ENCODE measurements around the gene DST.
"Not testable (repeated sequence)": the region's sequence is repeated elsewhere in the genome, so short reads cannot be mapped to it uniquely, and the experiment has no call there.

DST gene

DNA sequence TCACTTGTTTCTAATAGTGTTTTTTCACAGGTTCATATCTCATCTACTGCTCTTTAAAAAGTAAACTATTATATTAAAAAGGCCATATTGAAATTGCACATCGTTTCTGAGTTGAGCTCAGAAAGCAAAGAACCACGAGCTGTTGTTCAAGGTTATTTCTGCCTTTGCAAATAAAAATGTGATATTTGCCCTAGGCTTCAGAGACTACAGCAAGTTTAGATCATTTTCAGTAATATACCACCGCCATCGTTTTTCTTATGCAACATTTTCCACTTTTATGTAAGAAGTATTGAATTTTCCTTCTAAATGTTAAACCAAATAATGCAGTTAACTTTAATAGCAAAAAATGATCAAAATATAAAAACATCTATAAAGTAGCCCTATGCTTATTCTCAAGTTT is 71.1 kb downstream of the DST start:
- no peak for DNase-seq (ENCODE audit: low spot score)

GRCh38 chr6:56570413-56571359 is 72.0 kb downstream of the DST start:
- DNase-seq (ENCODE audit: low spot score): peak; percentile 33

DNA sequence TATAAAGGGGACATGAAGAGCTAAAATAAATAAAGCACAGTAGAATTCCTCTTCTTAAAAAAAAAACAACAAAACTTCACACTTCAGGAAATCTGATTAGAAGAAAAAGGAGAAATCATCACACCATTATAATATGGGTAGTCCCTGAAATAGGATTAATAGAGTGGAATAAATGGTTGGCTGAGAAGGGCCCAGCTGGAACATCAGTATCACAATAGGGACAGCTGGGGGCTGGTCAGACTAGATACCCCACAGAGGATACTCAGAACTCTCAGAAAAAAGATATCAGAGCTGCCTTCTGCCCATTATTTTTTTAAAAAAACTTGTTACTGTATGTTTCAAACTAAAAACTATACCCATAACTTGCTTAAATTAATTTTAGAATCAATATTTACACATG is 75.2 kb downstream of the DST start:
- DNase-seq (ENCODE audit: low spot score): no peak

GRCh38 chr6:56562730-56563129 is 80.0 kb downstream of the DST start:
- DNase-seq (ENCODE audit: low spot score): not testable (repeated sequence)

GRCh38 chr6:56556751-56557540 is 85.7 kb downstream of the DST start:
- DNase-seq (ENCODE audit: low spot score): no peak

DNA sequence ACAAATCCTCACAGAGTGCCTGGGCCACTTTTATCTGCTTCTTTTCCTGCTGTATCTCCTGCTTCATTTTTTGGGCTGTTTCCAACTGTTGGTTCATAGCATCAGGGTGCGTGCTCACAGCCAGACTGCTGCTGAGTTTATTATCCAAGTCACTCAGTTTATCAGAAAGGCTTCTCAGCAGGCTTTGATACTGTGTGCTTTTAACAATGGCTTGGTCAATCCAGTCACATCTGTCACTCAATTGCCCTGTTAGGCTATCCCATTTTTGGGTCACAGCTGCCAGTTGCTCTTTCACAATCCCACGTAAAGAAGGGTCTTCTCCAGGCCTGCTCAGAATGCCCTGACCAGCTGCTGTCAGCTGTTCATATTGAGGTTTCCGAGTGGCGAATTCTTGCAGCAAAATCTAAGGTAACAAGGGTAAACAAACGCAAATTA is 87.2 kb downstream of the DST start:
- DNase-seq (ENCODE audit: low spot score): no peak

DNA sequence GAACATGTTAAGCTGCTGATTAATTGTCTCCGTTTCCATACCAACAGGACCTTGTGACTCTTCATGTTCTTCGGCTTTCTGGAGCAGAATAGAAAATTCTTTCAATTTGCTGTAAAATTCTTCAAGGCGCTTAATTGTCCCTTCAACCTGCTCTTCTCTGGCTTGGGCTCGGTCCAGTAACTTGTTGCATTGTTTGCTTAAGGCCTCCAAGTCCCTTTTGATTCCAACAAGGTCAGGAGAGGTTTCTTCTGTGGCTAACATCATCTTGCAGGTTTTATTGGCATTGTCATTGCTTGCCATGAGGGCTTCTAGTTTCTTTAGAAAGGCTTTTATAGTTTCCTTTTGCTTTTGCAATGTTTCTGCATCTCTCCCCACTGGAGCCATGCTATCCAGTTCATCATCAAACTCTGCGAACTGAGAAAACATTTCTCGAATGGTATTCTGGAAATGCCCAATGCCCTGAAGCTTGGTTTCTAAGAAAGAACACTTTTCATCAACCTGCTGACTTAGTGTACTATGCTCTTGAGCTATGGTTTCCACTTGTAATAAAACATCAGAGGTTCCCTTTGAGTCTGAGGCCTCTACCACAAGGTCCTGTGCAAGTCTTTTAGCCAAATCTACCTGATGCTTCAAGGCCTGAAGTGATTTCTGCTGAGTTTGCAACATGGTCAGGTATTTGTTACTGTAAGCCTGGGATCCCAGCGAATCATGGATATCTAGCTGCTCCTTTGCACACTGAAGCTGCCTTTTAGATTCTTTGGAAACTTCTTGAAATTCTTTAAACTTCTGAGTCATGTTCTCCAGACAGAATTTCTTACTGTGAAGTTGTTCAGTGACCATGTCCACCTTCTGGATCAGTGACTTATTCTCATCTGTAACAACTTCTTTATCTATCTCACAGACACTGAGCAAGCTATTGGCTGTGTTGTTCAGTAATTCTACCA is 90.2 kb downstream of the DST start:
- DNase-seq (ENCODE audit: low spot score): no peak

DNA sequence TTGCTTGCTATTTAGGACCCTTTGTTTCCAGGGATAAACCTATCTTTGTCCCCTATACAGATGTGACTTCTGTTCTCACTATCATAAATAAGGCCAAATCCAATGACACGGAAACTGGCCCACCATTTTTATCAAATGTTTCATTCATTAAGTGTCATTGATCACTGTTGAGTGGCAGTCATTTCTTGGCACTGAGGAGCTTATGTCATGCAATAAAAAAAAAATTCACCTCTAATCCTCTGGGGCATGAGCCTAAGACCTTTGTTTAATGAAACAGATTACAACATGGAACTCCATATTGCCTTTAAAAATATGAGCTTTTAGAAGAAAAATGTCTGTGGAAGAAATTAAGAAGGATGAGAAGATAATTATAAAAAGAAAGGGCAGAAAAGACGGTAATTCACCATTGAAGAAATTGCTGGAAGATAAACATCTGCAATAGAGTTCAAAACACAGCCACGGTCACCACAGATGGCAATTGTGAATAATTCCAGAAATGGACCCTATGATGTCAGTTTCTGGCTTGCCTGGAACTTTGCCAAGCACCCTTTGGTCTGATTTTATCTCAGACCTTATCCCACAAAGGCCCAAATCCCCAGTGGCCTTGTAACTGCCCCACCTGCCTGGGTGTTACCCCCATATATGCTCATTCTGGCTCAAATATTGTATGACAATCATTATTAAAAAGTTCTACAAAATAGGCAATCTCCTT is 91.1 kb downstream of the DST start:
- no peak for DNase-seq (ENCODE audit: low spot score)

GRCh38 chr6:56550301-56550700 is 92.4 kb downstream of the DST start:
- no peak for DNase-seq (ENCODE audit: low spot score)

GRCh38 chr6:56549014-56549413 is 93.7 kb downstream of the DST start:
- no peak for DNase-seq (ENCODE audit: low spot score)

GRCh38 chr6:56547687-56548086 is 95.0 kb downstream of the DST start:
- DNase-seq (ENCODE audit: low spot score): no peak

- peak; percentile 10 for DNase-seq (ENCODE audit: low spot score)
Observed at GRCh38 chr6:56542364-56543331, 100.0 kb downstream of the DST start.

- no peak for DNase-seq (ENCODE audit: low spot score)
Observed at GRCh38 chr6:56541741-56542360, 100.8 kb downstream of the DST start.

DNA sequence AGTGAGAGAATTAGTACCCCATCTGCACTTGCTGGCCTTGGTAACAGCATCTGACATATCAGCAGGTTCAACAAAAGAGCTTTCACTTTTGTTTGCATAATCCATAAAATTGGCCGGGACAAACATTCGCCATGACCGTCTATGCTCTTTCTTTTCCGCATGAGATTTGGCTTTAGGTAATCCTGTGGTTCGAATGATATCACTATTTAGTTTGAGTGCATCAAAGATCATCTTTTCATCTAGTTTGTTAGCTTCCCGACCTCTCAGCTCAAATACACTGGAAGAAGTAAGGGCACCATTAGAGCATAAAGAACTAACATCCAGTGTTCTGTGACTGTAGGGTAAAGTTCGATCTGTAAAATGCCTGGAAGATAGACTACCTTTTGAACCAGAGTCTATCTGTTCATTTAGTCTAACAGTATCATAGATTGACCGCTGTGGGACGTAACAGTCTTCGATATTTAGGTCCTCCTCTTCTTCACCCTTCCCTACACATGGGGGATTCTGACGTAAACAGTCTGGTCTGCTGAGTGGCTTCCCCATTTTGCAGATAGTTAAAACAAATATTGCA is 101.6 kb downstream of the DST start:
- DNase-seq (ENCODE audit: low spot score): no peak

DNA sequence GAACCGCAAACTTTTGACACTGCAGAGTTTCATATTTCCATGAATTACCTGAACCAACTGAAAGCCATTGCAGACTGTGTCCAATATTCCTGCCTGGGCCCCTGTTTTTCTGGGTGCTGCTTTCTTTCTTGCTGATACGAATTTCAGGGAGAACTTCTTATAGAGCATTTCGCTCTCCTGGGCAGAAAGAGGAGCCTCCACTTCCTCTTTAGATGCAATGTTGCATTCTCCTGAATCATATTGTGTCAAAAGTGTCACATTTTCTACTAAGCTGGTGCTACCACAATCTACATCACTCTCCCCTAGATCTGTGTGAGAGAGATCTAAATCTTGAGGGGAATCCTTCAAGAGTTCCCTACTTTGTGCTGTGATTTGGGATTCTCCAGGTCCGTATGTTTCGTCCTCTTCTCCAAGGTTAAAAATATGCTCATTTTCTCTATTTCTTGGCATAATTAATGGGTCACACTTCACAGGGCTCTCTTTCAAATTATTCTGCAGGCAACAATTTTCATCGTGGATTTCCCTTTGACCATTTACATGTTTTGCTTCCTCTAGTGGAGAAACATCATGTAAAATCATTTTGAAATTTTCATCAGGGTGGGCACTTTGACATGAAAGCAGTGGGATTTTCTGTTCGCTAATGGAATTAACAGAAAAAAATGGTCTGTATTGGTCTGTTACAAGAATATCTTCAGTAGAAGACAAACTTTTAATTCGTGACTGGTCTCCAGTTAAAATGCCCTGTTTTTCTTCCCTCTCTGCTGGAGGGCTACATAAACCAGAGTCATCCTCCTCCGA is 102.3 kb downstream of the DST start:
- no peak for DNase-seq (ENCODE audit: low spot score)

DNA sequence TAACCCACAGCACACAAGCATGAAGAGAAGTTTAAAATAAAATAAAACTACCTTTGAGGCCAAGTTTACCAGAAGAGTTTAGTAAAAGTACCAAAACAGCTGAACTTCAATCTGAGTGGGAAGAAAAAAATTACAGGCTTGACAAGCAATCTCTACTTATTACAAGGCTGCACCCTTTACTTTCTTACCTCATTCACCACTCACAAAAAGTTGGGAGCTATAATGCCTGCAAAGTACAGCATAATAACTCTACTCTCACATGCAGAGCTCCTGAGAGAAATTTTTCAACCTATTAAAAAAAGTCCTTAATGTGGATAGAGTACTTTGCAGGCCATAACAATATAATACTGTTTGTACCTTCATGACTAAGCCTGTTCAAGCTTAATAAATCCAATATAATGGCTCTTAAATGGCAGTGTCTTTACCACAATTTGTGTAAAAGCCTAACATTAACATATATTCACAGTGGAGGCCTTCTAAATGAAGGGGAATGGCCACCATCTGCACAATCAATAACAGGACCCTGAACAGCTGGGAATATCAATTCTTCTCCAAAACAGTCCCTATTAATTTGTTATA is 103.1 kb downstream of the DST start:
- DNase-seq (ENCODE audit: low spot score): no peak

GRCh38 chr6:56538851-56539250 is 103.8 kb downstream of the DST start:
- DNase-seq (ENCODE audit: low spot score): no peak

DNA sequence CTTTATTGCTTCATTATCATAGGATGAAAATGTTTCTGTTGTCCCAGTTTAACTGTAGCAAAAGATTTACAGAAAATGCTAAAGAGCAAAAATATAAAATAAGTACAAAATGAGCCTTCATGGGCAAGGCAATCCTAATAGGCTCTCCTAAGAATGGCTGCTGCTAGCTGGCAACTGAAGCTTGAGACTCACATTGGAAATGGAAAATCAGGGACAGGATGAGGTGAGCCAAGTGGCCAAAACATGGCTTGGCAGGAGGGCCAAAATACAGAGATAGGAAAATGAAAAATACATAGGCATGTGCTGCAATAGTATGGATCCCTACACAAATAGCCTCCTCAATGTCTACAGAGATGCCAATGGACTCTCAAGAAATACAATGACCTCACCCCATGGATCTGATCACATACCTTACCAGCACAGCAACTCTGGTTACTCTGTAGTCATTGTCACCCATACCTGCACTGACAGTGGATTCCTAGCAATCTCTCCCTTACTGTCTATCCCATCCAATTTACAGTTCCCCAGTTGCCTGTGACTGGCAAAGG is 105.4 kb downstream of the DST start:
- DNase-seq (ENCODE audit: low spot score): no peak

Measured in germinal center (tissue), 1 donor.